ENCODE data around the gene TGFBR2. TPM values are rescaled to one million over a fixed set of nuclear protein-coding genes. Genes with fewer than 3 reads are reported as not detected.
A peak's percentile ranks its signal among the peaks of the same experiment; 100 is the strongest.

The TGFBR2 gene
- total RNA-seq, 1 donor from 2014 or later: 68.7 TPM

DNA sequence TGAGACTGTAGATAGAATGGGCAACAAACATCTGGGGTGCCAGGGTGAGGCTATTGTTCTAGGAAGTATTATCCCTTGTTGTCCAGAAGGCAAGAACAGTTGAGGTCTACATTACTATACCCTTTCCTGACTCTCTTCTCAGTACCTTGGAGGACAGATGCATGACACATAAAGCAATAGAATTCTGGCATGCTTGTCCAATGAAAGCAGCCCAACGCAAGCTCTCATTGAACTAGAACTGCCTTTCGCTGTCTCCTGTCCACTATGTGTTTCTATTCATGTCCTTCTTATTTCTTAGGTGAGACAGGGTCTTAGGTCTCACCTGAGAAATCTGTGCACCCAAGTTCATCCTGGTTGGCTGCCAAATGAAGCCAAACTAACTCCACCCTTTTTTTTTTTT lies 68.6 kb downstream of the TGFBR2 start:
- no peaks in the 10 kb centered on the region for H3K9me3 Mint-ChIP-seq (ENCODE audit: unreplicated experiment)
- H3K4me3 Mint-ChIP-seq (ENCODE audit: unreplicated experiment): peak overlapping the region; percentile 35
- TF ChIP-seq, protein P1, sequence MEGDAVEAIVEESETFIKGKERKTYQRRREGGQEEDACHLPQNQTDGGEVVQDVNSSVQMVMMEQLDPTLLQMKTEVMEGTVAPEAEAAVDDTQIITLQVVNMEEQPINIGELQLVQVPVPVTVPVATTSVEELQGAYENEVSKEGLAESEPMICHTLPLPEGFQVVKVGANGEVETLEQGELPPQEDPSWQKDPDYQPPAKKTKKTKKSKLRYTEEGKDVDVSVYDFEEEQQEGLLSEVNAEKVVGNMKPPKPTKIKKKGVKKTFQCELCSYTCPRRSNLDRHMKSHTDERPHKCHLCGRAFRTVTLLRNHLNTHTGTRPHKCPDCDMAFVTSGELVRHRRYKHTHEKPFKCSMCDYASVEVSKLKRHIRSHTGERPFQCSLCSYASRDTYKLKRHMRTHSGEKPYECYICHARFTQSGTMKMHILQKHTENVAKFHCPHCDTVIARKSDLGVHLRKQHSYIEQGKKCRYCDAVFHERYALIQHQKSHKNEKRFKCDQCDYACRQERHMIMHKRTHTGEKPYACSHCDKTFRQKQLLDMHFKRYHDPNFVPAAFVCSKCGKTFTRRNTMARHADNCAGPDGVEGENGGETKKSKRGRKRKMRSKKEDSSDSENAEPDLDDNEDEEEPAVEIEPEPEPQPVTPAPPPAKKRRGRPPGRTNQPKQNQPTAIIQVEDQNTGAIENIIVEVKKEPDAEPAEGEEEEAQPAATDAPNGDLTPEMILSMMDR (IDR thresholded peaks at IDR 0.05; ENCODE audit: unreplicated experiment): no peak
- no peak overlapping the region for H3K27ac Mint-ChIP-seq (ENCODE audit: unreplicated experiment)
- peaks cover 1% of the 10 kb centered on the region for H3K27me3 Mint-ChIP-seq (ENCODE audit: unreplicated experiment)
- DNase-seq (ENCODE audit: low spot score): no peak
- peaks cover 84% of the 10 kb centered on the region for H3K36me3 Mint-ChIP-seq (ENCODE audit: low read depth, unreplicated experiment)
- peaks cover 41% of the 10 kb centered on the region for H3K4me1 Mint-ChIP-seq (ENCODE audit: unreplicated experiment)

DNA sequence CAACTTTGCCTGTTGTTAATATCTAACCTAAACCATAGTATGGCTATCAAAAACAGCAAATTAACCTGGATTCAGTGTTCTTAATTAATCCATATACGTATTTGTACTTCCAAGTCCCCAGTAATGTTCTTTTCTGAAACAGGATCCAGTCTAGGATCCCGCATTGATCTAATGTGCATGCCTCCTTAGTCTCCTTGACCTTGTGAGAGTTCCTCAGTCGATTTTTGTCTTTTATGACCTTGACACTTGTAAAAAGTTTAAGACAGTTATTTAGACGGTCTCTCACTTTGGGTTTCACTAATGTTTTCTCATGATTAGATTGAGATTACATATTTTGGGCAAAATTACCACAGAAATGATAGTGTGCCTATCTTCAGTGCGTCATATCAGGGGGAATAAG lies 69.4 kb downstream of the TGFBR2 start:
- Mint-ChIP-seq H3K27me3 (ENCODE audit: unreplicated experiment) (peaks cover 4% of the 10 kb centered on the region), H3K36me3 (ENCODE audit: low read depth, unreplicated experiment) (peaks cover 84% of the 10 kb centered on the region), H3K4me3 (ENCODE audit: unreplicated experiment) (peak overlapping the region; percentile 22), H3K27ac (ENCODE audit: unreplicated experiment) (no peak overlapping the region), H3K4me1 (ENCODE audit: unreplicated experiment) (peaks cover 46% of the 10 kb centered on the region), H3K9me3 (ENCODE audit: unreplicated experiment) (no peaks in the 10 kb centered on the region)
- no peak for DNase-seq (ENCODE audit: low spot score)
- TF ChIP-seq, protein P1 (IDR thresholded peaks at IDR 0.05; ENCODE audit: unreplicated experiment): no peak

DNA sequence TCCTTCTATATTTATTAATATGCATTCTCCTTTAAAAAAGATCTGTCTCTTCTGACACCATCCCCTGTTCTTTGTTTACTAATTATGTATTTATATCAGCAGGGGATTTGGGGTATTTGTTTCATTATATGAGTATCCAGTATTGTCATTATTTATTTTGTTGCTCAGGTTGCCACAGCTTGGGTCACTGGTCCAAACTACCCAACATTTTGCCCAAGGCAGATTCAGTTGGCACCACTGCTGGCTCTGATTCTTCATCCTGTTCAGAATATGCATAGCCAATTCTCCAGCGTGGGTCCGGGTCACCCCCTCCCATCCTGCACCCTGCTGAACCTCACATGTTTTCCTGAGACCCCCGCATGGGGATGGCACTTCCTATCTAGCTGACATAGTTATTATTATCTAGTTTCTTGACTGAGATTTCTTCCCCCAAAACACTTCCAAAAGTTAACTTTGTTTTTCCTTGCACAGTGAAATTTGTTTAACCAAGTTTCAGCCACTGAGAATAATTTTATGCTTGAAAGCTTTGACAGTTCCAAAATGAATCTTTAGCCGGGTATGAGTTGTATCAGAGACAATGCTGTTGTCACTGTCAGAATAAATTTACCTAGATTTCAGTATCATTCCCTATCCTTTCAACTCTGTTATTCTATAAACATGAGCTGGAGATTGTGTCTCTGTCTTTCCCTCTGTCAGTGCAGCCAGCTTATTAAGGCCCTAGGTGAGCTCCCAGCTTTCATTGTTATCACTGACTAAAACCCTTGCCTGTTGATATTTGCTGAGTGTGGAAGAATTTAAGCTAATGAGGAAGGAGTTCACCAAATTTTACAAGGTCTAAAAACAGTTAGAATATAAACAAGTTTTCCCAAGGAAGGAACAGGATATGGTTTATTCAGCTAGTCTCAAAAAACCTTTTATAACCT lies 70.3 kb downstream of the TGFBR2 start:
- H3K4me1 Mint-ChIP-seq (ENCODE audit: unreplicated experiment): peaks cover 55% of the 10 kb centered on the region
- peaks cover 6% of the 10 kb centered on the region for H3K27me3 Mint-ChIP-seq (ENCODE audit: unreplicated experiment)
- H3K4me3 Mint-ChIP-seq (ENCODE audit: unreplicated experiment): no peak overlapping the region
- no peak for DNase-seq (ENCODE audit: low spot score)
- H3K9me3 Mint-ChIP-seq (ENCODE audit: unreplicated experiment): no peaks in the 10 kb centered on the region
- H3K27ac Mint-ChIP-seq (ENCODE audit: unreplicated experiment): no peak overlapping the region
- H3K36me3 Mint-ChIP-seq (ENCODE audit: low read depth, unreplicated experiment): peaks cover 81% of the 10 kb centered on the region
- TF ChIP-seq, protein P1 (IDR thresholded peaks at IDR 0.05; ENCODE audit: unreplicated experiment): no peak

DNA sequence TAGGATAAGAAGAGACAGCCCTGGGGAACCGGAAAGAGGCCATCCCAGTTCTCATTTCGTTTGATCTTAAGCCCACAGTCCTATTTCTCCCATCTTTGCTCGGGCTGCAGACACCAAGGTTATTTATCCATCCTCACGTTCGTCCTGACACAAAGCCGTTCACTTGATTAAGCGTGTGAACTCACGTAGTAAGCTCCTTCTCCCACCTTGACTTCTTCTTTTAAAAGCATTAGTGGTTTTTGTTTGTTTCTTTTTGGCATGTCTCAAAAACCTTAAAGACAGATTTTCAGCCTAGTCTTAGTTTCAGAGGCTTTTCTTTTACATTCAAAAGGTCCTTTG lies 70.9 kb downstream of the TGFBR2 start:
- peaks cover 61% of the 10 kb centered on the region for H3K4me1 Mint-ChIP-seq (ENCODE audit: unreplicated experiment)
- H3K36me3 Mint-ChIP-seq (ENCODE audit: low read depth, unreplicated experiment): peaks cover 75% of the 10 kb centered on the region
- H3K27ac Mint-ChIP-seq (ENCODE audit: unreplicated experiment): no peak overlapping the region
- no peaks in the 10 kb centered on the region for H3K9me3 Mint-ChIP-seq (ENCODE audit: unreplicated experiment)
- H3K27me3 Mint-ChIP-seq (ENCODE audit: unreplicated experiment): peaks cover 6% of the 10 kb centered on the region
- peak overlapping the region; percentile 31 for H3K4me3 Mint-ChIP-seq (ENCODE audit: unreplicated experiment)
- DNase-seq (ENCODE audit: low spot score): no peak
- TF ChIP-seq, protein P1 (IDR thresholded peaks at IDR 0.05; ENCODE audit: unreplicated experiment): no peak

DNA sequence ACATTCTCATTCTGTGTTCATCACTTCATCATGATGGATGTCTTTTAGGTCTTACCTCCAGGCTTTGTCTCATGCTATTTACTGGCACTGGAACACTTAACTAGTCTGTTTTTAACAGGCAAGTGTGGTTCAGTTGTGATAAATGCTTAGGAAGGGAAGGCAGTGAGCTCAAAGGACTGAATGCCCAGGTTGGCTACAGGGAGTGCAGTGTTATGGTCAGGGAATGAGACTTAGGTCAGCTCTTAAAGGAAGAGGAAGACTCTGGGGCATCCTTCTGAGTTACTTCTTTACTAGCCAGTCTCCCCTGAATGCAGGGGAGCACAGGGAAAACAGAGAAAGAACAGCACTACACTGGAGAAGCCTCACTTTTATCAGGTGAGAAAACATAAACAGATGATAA lies 72.6 kb downstream of the TGFBR2 start:
- H3K4me1 Mint-ChIP-seq (ENCODE audit: unreplicated experiment): peaks cover 64% of the 10 kb centered on the region
- H3K27ac Mint-ChIP-seq (ENCODE audit: unreplicated experiment): peak overlapping the region; percentile 54
- H3K4me3 Mint-ChIP-seq (ENCODE audit: unreplicated experiment): peak overlapping the region; percentile 13
- TF ChIP-seq, protein P1 (IDR thresholded peaks at IDR 0.05; ENCODE audit: unreplicated experiment): no peak
- peaks cover 63% of the 10 kb centered on the region for H3K36me3 Mint-ChIP-seq (ENCODE audit: low read depth, unreplicated experiment)
- no peak for DNase-seq (ENCODE audit: low spot score)
- no peaks in the 10 kb centered on the region for H3K9me3 Mint-ChIP-seq (ENCODE audit: unreplicated experiment)
- H3K27me3 Mint-ChIP-seq (ENCODE audit: unreplicated experiment): peaks cover 5% of the 10 kb centered on the region
